BLaER1 treated with 17β-estradiol and CSF1 and Interleukin-3, amounts not matched to agents 10 nM and 100 nM (cell line): ENCODE results near the gene SDK2.
A peak's percentile ranks its signal among the peaks of the same experiment; 100 is the strongest.
"Not testable (repeated sequence)": the region's sequence is repeated elsewhere in the genome, so short reads cannot be mapped to it uniquely, and the experiment has no call there.

Source experiments
- H3K27ac ChIP-seq, 11 experiments: shearing (Covaris generic); formaldehyde crosslinking; 2 replicates each; pipeline ENCODE4 v1.8.1; 2022
- H3K27me3 ChIP-seq, 11 experiments: shearing (Covaris generic); formaldehyde crosslinking; 2 replicates each; pipeline ENCODE4 v1.8.1; 2022
- H3K36me3 ChIP-seq, 11 experiments: shearing (Covaris generic); formaldehyde crosslinking; 2 replicates each; pipeline ENCODE4 v1.8.1; 2022
- H3K4me1 ChIP-seq, 10 experiments: shearing (Covaris generic); formaldehyde crosslinking; 2 replicates each; pipeline ENCODE4 v1.8.1; 2022
- H3K4me2 ChIP-seq, 11 experiments: shearing (Covaris generic); formaldehyde crosslinking; 2 replicates each; pipeline ENCODE4 v1.8.1; 2022
- H3K4me3 ChIP-seq, 10 experiments: shearing (Covaris generic); formaldehyde crosslinking; 2 replicates each; pipeline ENCODE4 v1.8.1; 2022
- H3K9ac ChIP-seq, 11 experiments: shearing (Covaris generic); formaldehyde crosslinking; 2 replicates each; pipeline ENCODE4 v1.8.1; 2022
- H3K9me3 ChIP-seq, 11 experiments: shearing (Covaris generic); formaldehyde crosslinking; replicated peaks in 1 of 11; 2 replicates each; pipeline ENCODE4 v1.8.1; 2022
- H4K20me1 ChIP-seq, 11 experiments: shearing (Covaris generic); formaldehyde crosslinking; 2 replicates each; pipeline ENCODE4 v1.8.1; 2022
- Cebpa-rat ChIP-seq, 11 experiments: shearing (Covaris generic); IDR thresholded peaks; 2 replicates each; pipeline ENCODE4 v1.8.1; 2022

Gene SDK2

DNA sequence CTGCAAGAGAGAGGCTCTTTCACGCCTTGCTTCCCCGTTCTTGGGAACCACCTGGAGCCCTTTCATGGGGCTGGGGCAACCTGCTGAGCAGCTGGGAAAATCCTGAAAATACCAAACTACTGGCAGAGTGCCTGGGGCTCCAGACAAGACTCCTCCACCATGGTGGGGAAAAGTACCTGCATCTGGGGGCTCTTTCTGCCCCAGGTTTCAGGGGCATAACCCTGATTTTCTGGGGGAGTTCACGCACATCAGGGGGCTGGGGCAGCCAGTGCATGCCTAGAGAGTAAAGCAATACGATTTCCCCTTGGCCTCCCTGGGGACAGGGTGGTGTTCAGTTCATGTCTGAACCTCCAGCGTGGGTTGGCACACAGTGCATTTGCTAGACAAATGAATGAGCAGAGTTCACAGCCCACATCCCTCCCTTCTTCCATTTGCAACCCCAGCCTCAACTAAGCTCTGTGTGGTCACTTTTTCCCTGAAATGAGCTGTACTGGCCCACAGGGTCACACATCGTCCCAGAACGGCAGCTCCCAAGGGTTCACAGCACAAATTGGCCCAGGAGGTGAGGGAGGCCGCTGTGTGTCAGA is 327.2 kb downstream of the SDK2 start:
- Histone ChIP-seq H3K36me3 (no peaks in the 10 kb centered on the region), H3K4me3 (no peak overlapping the region), H3K9ac (peak overlapping the region in 4 of 11 experiments; percentile 13 to 32 (median 27); a peak in 4 of 22 replicates), H3K27me3 (no peaks in the 10 kb centered on the region), H3K4me1 (peaks cover 13 to 62% (median 40%) of the 10 kb centered on the region in 10 experiments), H4K20me1 (no peaks in the 10 kb centered on the region), H3K9me3 (no peaks in the 10 kb centered on the region), H3K4me2 (peak overlapping the region; percentile 32 to 86 (median 72)), H3K27ac (peak overlapping the region in 8 of 11 experiments; percentile 29 to 60 (median 42); a peak in 12 of 22 replicates)
- peak in 1 of 11 experiments; percentile 41; a peak in 1 of 22 replicates for TF ChIP-seq Cebpa-rat (IDR thresholded peaks at IDR 0.05)

DNA sequence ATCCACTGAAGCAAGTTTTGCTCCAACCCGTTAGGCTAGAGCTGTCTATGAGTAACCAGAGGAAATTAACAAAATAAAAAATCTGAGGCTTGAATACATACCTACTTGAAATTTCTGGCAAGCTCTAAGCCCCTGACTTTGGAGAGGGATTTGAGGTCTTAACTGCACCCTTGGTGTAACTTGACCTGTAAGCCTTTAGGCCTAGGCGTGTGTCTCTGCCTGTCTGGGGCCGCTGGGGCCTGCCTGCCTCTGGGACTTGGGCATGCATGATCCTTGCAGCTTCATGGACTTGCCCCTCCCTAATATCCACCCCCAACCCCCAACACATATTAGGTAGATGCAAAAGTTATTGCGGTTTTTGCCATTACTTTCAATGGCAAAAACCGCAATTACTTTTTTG is 328.8 kb downstream of the SDK2 start:
- no peaks in the 10 kb centered on the region for H3K27me3 ChIP-seq
- H3K9ac ChIP-seq = no peak overlapping the region
- H3K4me2 ChIP-seq = no peak overlapping the region
- peaks cover 13 to 63% (median 41%) of the 10 kb centered on the region in 10 experiments for H3K4me1 ChIP-seq
- no peaks in the 10 kb centered on the region for H3K9me3 ChIP-seq
- no peak overlapping the region for H3K4me3 ChIP-seq
- no peak for TF ChIP-seq Cebpa-rat (IDR thresholded peaks at IDR 0.05)
- no peaks in the 10 kb centered on the region for H3K36me3 ChIP-seq
- H4K20me1 ChIP-seq = no peaks in the 10 kb centered on the region; a peak in 1 of 22 replicates
- no peak overlapping the region for H3K27ac ChIP-seq

DNA sequence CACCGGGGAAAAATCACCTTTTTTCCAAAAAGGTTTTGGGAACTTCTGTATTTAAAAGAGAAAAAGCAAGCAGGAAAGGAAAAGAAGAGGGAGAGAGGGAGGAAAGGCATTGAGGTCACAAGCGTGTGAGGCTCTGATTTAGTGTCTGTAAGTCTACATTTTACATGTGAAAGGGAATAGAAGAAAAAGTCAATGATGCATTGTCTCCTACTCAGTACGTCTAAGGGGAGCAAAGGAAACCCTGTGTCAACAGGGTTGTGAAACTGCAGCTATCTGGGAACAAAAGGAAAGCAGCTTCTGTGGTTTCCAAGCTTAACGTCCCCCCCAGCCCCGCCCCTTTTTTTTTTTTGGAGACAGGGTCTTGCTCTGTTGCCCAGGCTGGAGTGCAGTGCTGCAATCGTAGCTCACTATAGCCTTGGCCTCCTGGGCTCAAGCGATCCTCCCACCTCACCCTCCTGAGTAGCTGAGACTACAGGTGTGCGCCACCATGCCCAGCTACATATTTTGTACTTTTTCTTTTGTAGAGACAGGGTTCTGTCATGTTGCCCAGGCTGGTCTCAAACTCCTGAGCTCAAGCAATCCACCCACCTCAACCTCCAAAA is 330.6 kb downstream of the SDK2 start:
- H3K27me3 ChIP-seq = no peaks in the 10 kb centered on the region
- TF ChIP-seq Cebpa-rat (IDR thresholded peaks at IDR 0.05) = no peak
- no peaks in the 10 kb centered on the region for H3K36me3 ChIP-seq
- peak overlapping the region in 4 of 11 experiments; percentile 13 to 56 (median 22); a peak in 5 of 22 replicates for H3K9ac ChIP-seq
- no peaks in the 10 kb centered on the region; a peak in 1 of 22 replicates for H4K20me1 ChIP-seq
- peak overlapping the region in 7 of 11 experiments; percentile 9 to 84 (median 78); a peak in 11 of 22 replicates for H3K27ac ChIP-seq
- no peaks in the 10 kb centered on the region for H3K9me3 ChIP-seq
- H3K4me1 ChIP-seq = peaks cover 29 to 80% (median 59%) of the 10 kb centered on the region in 10 experiments
- H3K4me3 ChIP-seq = no peak overlapping the region
- H3K4me2 ChIP-seq = peak overlapping the region in 10 of 11 experiments; percentile 90 to 100 (median 99); a peak in 16 of 22 replicates

DNA sequence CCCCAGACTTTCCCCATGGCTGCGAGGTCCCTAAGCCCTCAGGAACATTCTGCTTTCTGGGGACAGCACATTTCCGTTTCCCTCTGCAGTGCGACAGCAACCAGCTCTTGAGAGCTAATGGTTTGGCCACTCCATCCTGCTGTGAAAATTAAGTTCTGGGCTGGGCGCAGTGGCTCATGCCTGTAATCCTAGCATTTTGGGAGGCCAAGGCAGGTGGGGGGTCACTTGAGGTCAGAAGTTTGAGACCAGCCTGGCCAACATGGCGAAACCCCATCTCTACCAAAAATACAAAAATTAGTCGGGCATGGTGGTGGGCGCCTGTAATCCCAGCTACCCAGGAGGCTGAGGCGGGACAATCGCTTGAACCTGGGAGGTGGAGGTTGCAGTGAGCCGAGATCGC is 331.4 kb downstream of the SDK2 start:
- H3K4me3 ChIP-seq = peak overlapping the region in 4 of 10 experiments; percentile 77 to 97 (median 89); a peak in 4 of 20 replicates
- H3K9ac ChIP-seq = peak overlapping the region in 7 of 11 experiments; percentile 78 to 87 (median 84); a peak in 10 of 22 replicates
- H3K4me2 ChIP-seq = peak overlapping the region; percentile 90 to 100 (median 99)

DNA sequence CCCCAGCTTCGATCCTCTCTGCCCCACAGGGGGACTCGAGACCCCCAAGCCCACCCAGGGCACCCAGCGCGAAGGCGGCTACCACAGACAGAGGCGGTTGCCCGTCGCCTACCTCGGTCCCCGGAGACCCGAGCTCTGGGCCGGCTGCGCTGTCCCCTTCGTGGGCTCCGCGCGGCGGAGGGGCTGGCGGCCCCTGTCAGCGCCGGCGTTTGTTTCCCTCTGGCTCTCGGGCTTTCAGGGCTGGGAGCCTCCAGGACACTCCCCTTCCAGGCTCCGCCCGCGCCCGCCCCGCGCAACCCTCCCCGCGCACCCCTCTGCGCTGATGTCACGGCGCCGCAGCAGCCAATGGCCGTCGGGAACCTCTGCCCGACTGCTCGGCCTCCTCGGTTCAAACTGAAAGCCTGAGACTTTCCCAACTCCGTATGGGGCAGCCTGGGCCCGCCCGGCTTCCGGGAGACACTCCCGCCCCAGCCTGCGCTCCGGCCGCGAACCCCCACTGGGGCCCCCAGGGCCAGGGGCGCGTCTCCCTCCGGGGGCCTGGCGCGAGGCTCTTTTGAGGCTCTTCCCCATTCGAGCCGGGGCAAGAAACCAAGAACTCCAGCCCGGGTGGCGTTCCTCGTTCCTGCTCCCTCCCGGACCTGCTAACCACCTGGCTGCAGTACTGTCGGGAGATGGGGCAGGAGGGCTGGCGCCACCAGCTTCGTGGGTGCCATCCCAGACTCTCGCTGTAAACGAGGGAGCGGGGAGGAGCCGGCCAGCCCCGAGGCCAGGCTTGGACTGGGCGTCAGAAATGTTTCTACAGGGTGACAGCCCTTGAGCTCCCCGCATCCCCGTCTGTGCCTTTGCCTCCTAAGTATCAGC is 332.2 kb downstream of the SDK2 start, which contains the start of gene CDC42EP4:
CDC42EP4 (minus strand) TSS at position 221 of the 861 bp plus-strand sequence. CDS start 25,501 bp downstream, outside the sequence.
- Histone ChIP-seq H3K4me2 (peak within 1 kb of the TSS; percentile 90 to 100 (median 99)), H3K36me3 (0 out of 22 replicates have a peak, but pooled peaks cover 0 to under 1% (median 0%) of the 10 kb centered on the region in 11 experiments), H4K20me1 (no peaks in the 10 kb centered on the region; a peak in 1 of 22 replicates), H3K9me3 (no peaks in the 10 kb centered on the region), H3K4me3 (peak within 1 kb of the TSS; percentile 69 to 97 (median 86)), H3K9ac (peak within 1 kb of the TSS; percentile 78 to 87 (median 84)), H3K27me3 (no peaks in the 10 kb centered on the region), H3K4me1 (peaks cover 38 to 79% (median 57%) of the 10 kb centered on the region in 10 experiments), H3K27ac (peak within 1 kb of the TSS; percentile 57 to 88 (median 80); a peak in 21 of 22 replicates)
- no peak for TF ChIP-seq Cebpa-rat (IDR thresholded peaks at IDR 0.05)

More for the DNA sequence above, 331.4 kb downstream of the SDK2 start:
- H3K36me3 ChIP-seq, H3K27me3 ChIP-seq, H4K20me1 ChIP-seq, H3K9me3 ChIP-seq: not testable (repeated sequence)
- Histone ChIP-seq H3K4me1 (peaks cover 37 to 83% (median 61%) of the 10 kb centered on the region in 10 experiments), H3K27ac (peak overlapping the region in 9 of 11 experiments; percentile 66 to 88 (median 79); a peak in 12 of 22 replicates)

DNA sequence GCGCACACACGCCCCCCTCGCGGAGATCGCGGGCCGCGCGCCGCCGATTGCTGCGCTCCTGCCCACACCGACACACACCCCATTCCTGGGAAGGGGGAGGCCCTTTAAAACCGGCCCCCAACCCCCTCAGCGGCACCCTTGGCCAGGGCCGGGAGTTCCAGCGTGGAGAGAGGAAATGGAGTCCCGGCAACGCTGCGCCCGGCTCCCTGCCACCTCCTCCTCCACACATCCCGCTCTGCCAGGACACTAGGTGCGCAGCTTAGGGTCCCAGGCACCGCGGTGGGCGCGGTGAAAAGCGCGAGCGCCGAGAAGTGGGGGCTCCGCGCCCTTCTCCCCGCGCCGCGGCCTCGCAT is 332.8 kb downstream of the SDK2 start:
- Histone ChIP-seq H3K4me1 (peaks cover 39 to 79% (median 57%) of the 10 kb centered on the region in 10 experiments), H3K4me2 (peak overlapping the region; percentile 90 to 100 (median 99)), H3K9me3 (no peaks in the 10 kb centered on the region), H3K36me3 (0 out of 22 replicates have a peak, but pooled peaks cover 0 to 3% (median 0%) of the 10 kb centered on the region in 11 experiments), H3K9ac (peak overlapping the region; percentile 78 to 87 (median 84)), H3K27ac (peak overlapping the region in 10 of 11 experiments; percentile 66 to 88 (median 78); a peak in 21 of 22 replicates), H4K20me1 (no peaks in the 10 kb centered on the region; a peak in 1 of 22 replicates), H3K4me3 (peak overlapping the region; percentile 69 to 97 (median 86)), H3K27me3 (no peaks in the 10 kb centered on the region)
- TF ChIP-seq Cebpa-rat (IDR thresholded peaks at IDR 0.05) = no peak

DNA sequence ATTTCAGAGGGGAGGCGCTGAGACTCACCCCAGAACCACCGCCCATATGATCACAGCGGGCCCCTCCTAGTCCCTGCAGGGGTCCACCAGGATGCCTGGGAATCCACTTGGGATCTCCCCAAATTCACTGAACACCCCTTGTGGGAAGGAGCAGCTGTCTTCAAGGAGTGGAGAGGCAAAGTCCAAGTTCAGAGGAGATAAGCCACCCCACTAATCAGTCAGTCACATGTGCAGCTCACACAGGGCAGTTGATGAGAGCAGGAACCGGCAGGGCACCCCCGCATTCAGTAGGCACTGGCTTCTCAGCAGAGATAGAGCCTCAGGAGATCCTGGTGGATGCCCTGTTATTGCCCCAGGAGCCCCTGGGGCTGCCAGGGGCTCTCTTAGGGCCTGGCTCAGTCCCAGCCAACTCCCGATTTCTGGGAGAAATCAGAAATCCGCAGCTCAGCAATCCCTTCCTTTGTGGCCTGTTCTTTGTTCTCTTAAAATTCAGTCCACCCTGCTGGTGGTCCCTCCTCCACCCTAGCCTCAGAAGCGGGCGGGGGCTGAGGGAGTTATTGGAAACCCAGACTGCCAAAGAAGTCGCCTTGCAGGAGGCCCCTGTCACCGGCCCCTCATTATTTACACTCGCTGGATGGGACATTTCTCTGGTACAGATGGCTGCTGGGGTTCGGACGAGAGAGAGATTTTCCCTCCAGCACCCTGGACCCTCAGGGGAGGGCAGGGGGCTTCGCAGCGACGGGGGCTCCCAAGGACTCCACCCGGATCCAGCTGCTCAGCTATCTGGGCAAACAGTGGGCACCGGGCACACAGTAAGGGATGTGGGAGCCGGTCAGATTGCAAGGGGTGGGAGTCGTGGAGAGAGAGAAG is 334.3 kb downstream of the SDK2 start:
- H3K27me3 ChIP-seq = no peaks in the 10 kb centered on the region
- H3K9me3 ChIP-seq = no peaks in the 10 kb centered on the region
- H3K9ac ChIP-seq = peak overlapping the region; percentile 78 to 87 (median 84)
- H3K4me3 ChIP-seq = peak overlapping the region; percentile 69 to 97 (median 86)
- H3K36me3 ChIP-seq = 0 out of 22 replicates have a peak, but pooled peaks cover 0 to 3% (median 0%) of the 10 kb centered on the region in 11 experiments
- H3K4me1 ChIP-seq = peaks cover 53 to 79% (median 68%) of the 10 kb centered on the region in 10 experiments
- TF ChIP-seq Cebpa-rat (IDR thresholded peaks at IDR 0.05) = no peak
- peak overlapping the region; percentile 90 to 100 (median 99) for H3K4me2 ChIP-seq
- peak overlapping the region; percentile 57 to 88 (median 79); a peak in 21 of 22 replicates for H3K27ac ChIP-seq
- H4K20me1 ChIP-seq = no peaks in the 10 kb centered on the region; a peak in 1 of 22 replicates

DNA sequence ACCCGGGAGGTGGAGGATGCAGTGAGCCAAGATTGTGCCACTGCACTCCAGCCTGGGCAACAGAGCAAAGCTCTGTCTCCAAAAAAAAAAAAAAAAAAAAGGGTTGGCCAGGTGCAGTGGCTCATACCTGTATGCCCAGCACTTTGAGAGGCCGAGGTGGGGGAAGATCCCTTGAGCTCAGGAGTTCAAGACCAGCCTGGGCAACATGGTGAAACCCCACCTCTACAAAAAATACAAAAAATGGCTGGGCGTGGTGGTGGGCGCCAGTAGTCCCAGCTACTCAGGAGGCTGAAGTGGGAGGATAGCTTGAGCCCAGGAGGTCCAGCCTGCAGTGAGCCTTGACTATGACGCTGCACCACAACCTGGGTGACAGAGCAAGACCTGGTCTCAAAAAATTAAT is 335.3 kb downstream of the SDK2 start:
- H3K9ac ChIP-seq = peak overlapping the region in 10 of 11 experiments; percentile 78 to 87 (median 84); a peak in 14 of 22 replicates
- not testable (repeated sequence) for H3K36me3 ChIP-seq, H3K27me3 ChIP-seq, H3K9me3 ChIP-seq, H4K20me1 ChIP-seq
- peaks cover 62 to 83% (median 78%) of the 10 kb centered on the region in 10 experiments for H3K4me1 ChIP-seq
- H3K4me2 ChIP-seq = peak overlapping the region; percentile 90 to 100 (median 99)
- H3K27ac ChIP-seq = peak overlapping the region in 3 of 11 experiments; percentile 84 to 88 (median 87); a peak in 5 of 22 replicates
- peak overlapping the region in 4 of 10 experiments; percentile 77 to 97 (median 89); a peak in 6 of 20 replicates for H3K4me3 ChIP-seq
